Transverse colon (tissue), 4 donors: ENCODE results near the gene MOV10L1. TPM values are rescaled to one million over a fixed set of nuclear protein-coding genes. Genes with fewer than 3 reads are reported as not detected.

Experiments used
- DNase-seq: peaks from one replicate; pipeline ENCODE4 v3.0.0-alpha.2; 2019
- H3K27ac ChIP-seq, 4 donors: fragments of 200-600 bp; sonication (generic); 2 replicates each; pipeline ENCODE4 v1.5.1; 2016 to 2018; ENCODE audit warnings: inconsistent platforms in 4 of 4
- H3K27me3 ChIP-seq: fragments of 200-600 bp; sonication (generic); 2 replicates; pipeline ENCODE4 v1.5.1; 2017; ENCODE audit warnings: inconsistent platforms
- H3K36me3 ChIP-seq, 4 donors: fragments of 200-600 bp; sonication (generic); 2 replicates each; pipeline ENCODE4 v1.5.1; 2017 to 2019; ENCODE audit warnings: inconsistent platforms in 4 of 4
- H3K4me1 ChIP-seq, 4 donors: fragments of 200-600 bp; sonication (generic); 2 replicates each; pipeline ENCODE4 v1.5.1; 2017 to 2020; ENCODE audit warnings: inconsistent platforms in 4 of 4
- H3K4me3 ChIP-seq, 4 donors: fragments of 200-600 bp; sonication (generic); 1 replicate in 1 of 4; 2 replicates in 3 of 4; pipeline versions ENCODE4 v1.5.1 to v1.6.1; 2017 to 2019; ENCODE audit warnings: inconsistent platforms in 4 of 4
- H3K9me3 ChIP-seq, 2 donors: fragments of 200-600 bp; sonication (generic); 2 replicates each; pipeline ENCODE4 v1.5.1; 2017 to 2019; ENCODE audit warnings: inconsistent platforms in 2 of 2
- CTCF ChIP-seq, 5 experiments: fragments of 200-600 bp in 3 of 5; fragments of 450-650 bp in 2 of 5; sonication (generic) in 3 of 5; IDR thresholded peaks; 1 replicate in 2 of 5; 2 replicates in 3 of 5; pipeline ENCODE4 v1.5.1; 2016 to 2017; ENCODE audit warnings: antibody characterized with exemption in 5 of 5, inconsistent platforms in 3 of 5, mild to moderate bottlenecking in 2 of 5, moderate library complexity in 1 of 5
- EP300 ChIP-seq: sonication (generic); formaldehyde crosslinking; IDR thresholded peaks from one replicate; pipeline ENCODE4 v1.6.1; 2017; ENCODE audit warnings: antibody characterized with exemption, low read depth
- POLR2A ChIP-seq: fragments of 450-650 bp; IDR thresholded peaks from one replicate; pipeline ENCODE4 v1.6.1; 2016; ENCODE audit warnings: antibody characterized with exemption, mild to moderate bottlenecking, moderate library complexity
- POLR2AphosphoS5 ChIP-seq, 3 donors: sonication (generic); formaldehyde crosslinking; IDR thresholded peaks; one replicate each; pipeline ENCODE4 v1.6.1; 2016; ENCODE audit warnings: antibody characterized with exemption in 3 of 3
- whole genome bisulfite sequencing, 2 donors: methylation state at CpG; one replicate each; pipeline ENCODE4 v1.1.5; 2018; ENCODE audit warnings: low coverage in 1 of 2; 5-methylcytosine and 5-hydroxymethylcytosine counted together
- in situ Hi-C, 4 donors: fragments of 200-750 bp; cut with MboI; loops; one replicate each; pipeline versions ENCODE4 v1.15.0 to v1.15.1; 2017; ENCODE audit warnings: low sequenced_read_pairs in 3 of 4, low pct_ligation_motif_present in 1 of 4, low pct_unique_long_range_greater_than_20kb in 1 of 4
- intact Hi-C: fragments of 100-400 bp; cut with DNase I; formaldehyde crosslinking; loops from one replicate; pipeline ENCODE4 v1.15.1; 2023; ENCODE audit warnings: low total_unique reads
- total RNA-seq, 4 donors: library from RNA; depleted of rRNA; stranded (reverse); fragments of >200 nt; gene quantifications; one replicate each; pipeline ENCODE4 v1.1.0, GENCODE V29; 2016

The MOV10L1 gene
- total RNA-seq, 4 donors from 2014 or later, result 0.20 to 0.48 (median 0.41) TPM; not detected in 1

DNA sequence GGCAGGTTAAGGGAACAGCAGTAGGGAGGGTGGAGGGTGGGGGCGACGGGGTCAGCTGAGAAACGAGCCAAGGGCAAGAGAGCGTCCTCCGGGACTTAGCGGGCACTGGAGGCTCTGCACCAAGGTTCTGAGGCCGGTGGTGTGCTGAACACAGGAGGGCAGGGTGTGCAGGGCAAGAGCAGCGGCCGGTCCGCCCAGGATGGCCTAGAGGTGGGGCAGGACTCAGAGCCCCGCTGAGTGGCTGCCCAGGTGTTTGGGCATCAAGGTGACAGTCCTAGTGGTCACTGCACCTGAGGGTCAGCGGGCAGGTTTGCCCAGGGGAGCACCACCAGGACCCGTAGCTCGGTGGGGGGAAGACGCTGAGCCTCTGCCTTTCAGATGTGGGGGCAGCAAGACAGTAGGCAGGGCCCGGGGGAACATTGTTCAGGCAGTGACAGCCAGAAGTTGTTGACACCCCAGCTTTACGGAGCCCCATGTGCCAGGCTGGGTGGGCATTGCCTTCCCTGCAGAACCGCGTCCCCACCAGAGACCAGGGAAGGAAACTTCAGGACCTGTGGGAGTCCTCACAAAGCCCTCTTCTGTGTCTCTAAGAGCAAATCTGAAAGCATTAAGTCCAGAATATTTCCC, 27.2 kb upstream of the MOV10L1 start:
- no peak overlapping the region for H3K4me3 ChIP-seq
- no peaks in the 10 kb centered on the region for H3K36me3 ChIP-seq
- H3K27ac ChIP-seq, result no peak overlapping the region
- in situ Hi-C loops (no loop called here), intact Hi-C loops (no loop called here)
- WGBS, 2 donors, result 82 to 84% methylated on average over 7 to 19 of the region's 19 CpGs
- TF ChIP-seq POLR2A (no peak), EP300 (no peak), POLR2AphosphoS5 (IDR thresholded peaks at IDR 0.05) (no peak), CTCF (IDR thresholded peaks at IDR 0.05) (no peak)
- no peaks in the 10 kb centered on the region for H3K9me3 ChIP-seq
- H3K4me1 ChIP-seq, result peaks cover 0 to 8% (median 1%) of the 10 kb centered on the region in 4 donors
- DNase-seq, result no peak
- peaks cover 42% of the 10 kb centered on the region for H3K27me3 ChIP-seq

DNA sequence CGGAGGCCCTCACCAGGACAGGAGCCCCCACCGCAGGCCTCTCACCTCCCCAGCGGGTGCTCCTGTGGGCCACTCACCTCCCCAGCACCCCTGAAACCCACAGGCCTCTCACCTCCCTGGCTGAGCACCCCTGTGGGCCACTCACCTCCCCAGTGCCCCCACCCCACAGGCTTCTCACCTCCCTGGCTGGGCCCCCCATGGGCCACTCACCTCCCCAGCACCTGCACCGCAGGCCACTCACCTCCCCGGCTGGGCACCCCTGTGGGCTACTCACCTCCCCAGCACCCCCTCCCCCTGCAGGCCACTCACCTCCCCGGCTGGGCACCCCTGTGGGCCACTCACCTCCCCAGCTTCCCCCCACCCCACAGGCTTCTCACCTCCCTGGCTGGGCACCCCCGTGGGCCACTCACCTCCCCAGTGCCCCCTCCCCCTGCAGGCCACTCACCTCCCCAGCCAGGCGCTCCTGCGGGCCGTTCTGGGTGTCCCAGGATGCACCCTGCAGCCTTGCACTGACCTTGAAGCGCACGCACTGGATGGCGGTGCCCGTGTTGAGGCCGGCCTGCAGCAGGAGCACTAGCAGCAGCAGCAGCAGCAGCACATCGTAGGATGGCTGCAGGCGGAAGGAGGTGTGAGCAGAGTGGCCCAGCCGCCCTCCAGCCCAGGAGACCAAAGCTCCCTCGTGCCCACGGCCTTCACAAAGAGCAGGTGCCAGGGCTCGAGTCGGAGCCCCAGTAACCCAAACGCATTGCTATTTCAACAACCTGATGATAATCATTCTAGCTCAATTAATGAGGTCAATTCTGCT, 26.0 kb upstream of the MOV10L1 start:
- H3K4me1 ChIP-seq, result peaks cover 0 to 2% (median 0%) of the 10 kb centered on the region in 4 donors
- H3K36me3 ChIP-seq, result no peaks in the 10 kb centered on the region
- H3K27ac ChIP-seq, result no peak overlapping the region
- 68 to 76% methylated on average over 5 to 15 of the region's 23 CpGs for WGBS, 2 donors
- peaks cover 31% of the 10 kb centered on the region for H3K27me3 ChIP-seq
- no peak for TF ChIP-seq POLR2A
- DNase-seq, result no peak
- in situ Hi-C loops (no loop called here), intact Hi-C loops (no loop called here)
- H3K4me3 ChIP-seq, result no peak overlapping the region
- H3K9me3 ChIP-seq, result no peaks in the 10 kb centered on the region

DNA sequence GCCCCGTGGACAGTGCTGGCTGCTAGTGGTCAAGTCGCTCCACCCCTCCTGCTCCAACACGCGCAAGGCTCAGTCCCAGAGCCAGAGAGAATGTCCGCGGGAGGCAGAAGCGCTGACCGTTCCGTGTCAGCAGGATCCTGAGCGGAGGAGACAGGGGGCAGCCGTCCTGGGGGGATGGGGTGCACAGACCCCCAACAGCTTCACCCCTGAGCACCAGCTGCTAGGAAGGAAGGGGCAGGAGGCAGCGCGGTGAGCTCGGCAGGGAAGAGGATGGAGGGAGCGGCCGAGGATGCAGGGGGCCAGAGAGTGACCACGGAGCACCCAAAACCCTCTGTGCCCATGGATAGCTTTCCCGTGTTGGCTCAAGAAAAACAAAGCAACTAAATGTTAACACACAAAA, 25.4 kb upstream of the MOV10L1 start:
- intact Hi-C loops, result no loop called here
- H3K4me1 ChIP-seq, result no peaks in the 10 kb centered on the region
- H3K36me3 ChIP-seq, result no peaks in the 10 kb centered on the region
- DNase-seq, result no peak
- in situ Hi-C loops, result no loop called here
- H3K27me3 ChIP-seq, result peaks cover 25% of the 10 kb centered on the region
- H3K4me3 ChIP-seq, result no peak overlapping the region
- H3K9me3 ChIP-seq, result no peaks in the 10 kb centered on the region
- no peak overlapping the region for H3K27ac ChIP-seq
- no peak for TF ChIP-seq POLR2AphosphoS5 (IDR thresholded peaks at IDR 0.05)
- no peak for TF ChIP-seq CTCF (IDR thresholded peaks at IDR 0.05)
- 0 to 75% methylated on average over 1 to 18 of the region's 18 CpGs for WGBS, 2 donors

DNA sequence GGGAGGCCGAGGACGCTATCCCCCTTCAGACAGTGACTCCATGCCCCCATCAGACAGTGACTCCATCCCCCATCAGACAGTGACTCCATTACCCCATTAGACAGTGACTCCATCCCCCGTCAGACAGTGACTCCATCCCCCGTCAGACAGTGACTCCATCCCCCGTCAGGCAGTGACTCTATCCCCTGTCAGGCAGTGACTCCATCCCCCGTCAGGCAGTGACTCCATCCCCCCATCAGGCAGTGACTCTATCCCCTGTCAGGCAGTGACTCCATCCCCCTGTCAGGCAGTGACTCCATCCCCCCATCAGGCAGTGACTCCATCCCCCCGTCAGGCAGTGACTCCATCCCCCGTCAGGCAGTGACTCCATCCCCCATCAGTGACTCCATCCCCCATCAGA, 22.6 kb upstream of the MOV10L1 start:
- in situ Hi-C loops (no loop called here), intact Hi-C loops (no loop called here)
- Histone ChIP-seq H3K27ac (no peak overlapping the region), H3K27me3 (no peaks in the 10 kb centered on the region), H3K4me3 (no peak overlapping the region), H3K9me3 (no peaks in the 10 kb centered on the region), H3K4me1 (no peaks in the 10 kb centered on the region), H3K36me3 (no peaks in the 10 kb centered on the region)
- no peak for TF ChIP-seq CTCF (IDR thresholded peaks at IDR 0.05)
- no peak for TF ChIP-seq POLR2A
- no peak for TF ChIP-seq EP300
- no peak for TF ChIP-seq POLR2AphosphoS5 (IDR thresholded peaks at IDR 0.05)
- 55 to 59% methylated on average over 2 to 4 of the region's 8 CpGs for WGBS, 2 donors
- no peak for DNase-seq
